ENCODE results near the gene OTULIN.
A peak's percentile ranks its signal among the peaks of the same experiment; 100 is the strongest.

Gene OTULIN

GRCh38 chr5:14659821-14660607, 4.5 kb upstream of the OTULIN start:
- TF ChIP-seq JUND (IDR thresholded peaks at IDR 0.05; ENCODE audit: low read depth): no peak
- DNase-seq (ENCODE audit: low read depth in 1 of 2, low spot score in 1 of 2): no peak
- in situ Hi-C loops (cut with HindIII; ENCODE audit: low pct_unique_long_range_greater_than_20kb, low sequenced_read_pairs): no loop called here

DNA sequence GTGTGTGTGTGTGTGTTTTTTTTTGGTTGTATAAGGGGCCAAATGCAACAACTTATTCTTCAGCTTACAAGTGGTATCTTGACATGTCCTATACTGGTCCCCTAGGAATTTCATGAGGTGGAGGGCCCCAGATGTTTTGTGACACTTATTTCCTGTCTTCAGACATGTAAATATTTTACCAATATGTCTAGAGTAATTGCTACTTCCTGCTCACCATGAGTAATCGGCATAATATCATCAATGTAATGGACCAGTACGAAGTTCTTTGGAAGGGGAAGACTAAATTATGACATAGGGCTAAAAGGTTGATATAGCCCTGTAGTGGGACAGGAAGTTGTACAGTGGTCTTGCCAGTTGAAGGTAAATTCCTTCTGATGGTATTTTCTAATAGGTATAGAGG, 3.7 kb upstream of the OTULIN start:
- in situ Hi-C loops (cut with HindIII; ENCODE audit: low pct_unique_long_range_greater_than_20kb, low sequenced_read_pairs): no loop called here

DNA sequence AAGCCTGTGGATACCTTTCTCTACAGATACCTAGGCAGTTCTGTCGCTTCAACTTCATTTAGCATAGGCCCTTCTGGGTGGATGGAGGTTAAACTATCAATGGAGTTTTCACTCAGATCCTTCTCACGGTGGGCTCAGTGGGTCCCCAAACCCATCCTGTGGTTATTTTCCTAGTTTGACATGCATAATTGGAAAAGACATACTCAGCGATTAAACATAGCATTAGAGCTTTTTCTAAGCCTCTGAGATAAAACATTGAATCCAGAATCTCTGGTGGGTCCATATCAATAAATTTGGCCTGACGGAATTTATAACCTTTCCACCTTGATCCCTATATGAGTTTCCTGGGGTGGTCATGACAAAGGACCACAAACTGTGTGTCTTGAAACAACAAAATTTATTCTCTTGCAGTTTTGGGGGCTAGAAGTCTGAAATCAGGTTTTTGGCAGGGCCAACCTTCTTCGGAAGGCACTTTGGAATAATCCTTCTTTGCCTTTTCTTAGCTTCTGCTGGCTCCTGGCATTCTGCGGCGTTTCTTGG, 1.7 kb upstream of the OTULIN start:
- no peak for TF ChIP-seq JUND (IDR thresholded peaks at IDR 0.05; ENCODE audit: low read depth)
- in situ Hi-C loops (cut with HindIII; ENCODE audit: low pct_unique_long_range_greater_than_20kb, low sequenced_read_pairs): no loop called here
- DNase-seq (ENCODE audit: low read depth in 1 of 2, low spot score in 1 of 2): no peak

More for the DNA sequence above, 3.7 kb upstream of the OTULIN start:
- no peak for DNase-seq (ENCODE audit: low read depth in 1 of 2, low spot score in 1 of 2)
- no peak for TF ChIP-seq JUND (IDR thresholded peaks at IDR 0.05; ENCODE audit: low read depth)

GRCh38 chr5:14663734-14664269, 716 bp upstream of the OTULIN start:
- no peak for TF ChIP-seq JUND (IDR thresholded peaks at IDR 0.05; ENCODE audit: low read depth)
- DNase-seq (ENCODE audit: low read depth in 1 of 2, low spot score in 1 of 2): peak in 1 of 2 experiments; percentile 35
- in situ Hi-C loops (cut with HindIII; ENCODE audit: low pct_unique_long_range_greater_than_20kb, low sequenced_read_pairs): no loop called here

DNA sequence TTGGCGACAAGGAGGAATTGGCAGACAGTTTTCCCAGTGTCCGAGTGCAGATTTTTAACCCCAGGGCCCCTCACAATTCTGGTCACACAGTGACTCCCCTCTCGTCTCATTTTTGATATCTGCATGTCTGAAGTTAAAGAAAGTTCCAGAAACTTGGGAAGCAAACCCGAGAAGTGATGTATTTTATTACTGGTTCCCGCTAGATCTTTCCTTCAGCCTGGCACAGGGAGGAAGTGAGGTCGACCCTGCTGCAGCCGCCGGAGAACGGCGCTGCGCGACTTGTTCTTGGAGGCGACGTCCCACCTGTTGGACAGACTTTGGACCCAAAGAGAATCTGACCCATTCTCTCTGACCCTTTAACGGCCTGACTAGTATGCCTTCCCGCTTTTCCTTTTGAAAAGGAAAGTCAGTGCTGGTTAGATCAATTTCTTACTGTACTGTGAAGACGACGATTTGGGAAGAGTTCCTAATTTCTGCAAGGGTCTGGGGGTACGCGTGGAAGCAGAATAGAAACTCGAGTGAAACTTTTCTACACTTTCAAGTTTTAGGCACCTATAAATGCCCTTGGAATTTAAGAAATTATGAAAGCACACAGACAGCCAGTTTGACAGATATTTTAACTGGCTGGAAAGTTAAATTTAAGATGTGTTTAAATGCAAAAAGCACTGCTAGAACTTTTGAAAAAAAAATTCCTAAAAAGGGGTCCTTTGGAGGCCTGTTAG, 744 bp downstream of the OTULIN start:
- DNase-seq (ENCODE audit: low read depth in 1 of 2, low spot score in 1 of 2): peak; percentile 25 to 27
- no peak for TF ChIP-seq JUND (IDR thresholded peaks at IDR 0.05; ENCODE audit: low read depth)
- in situ Hi-C loops (cut with HindIII; ENCODE audit: low pct_unique_long_range_greater_than_20kb, low sequenced_read_pairs): no loop called here

- in situ Hi-C loops (cut with HindIII; ENCODE audit: low pct_unique_long_range_greater_than_20kb, low sequenced_read_pairs): no loop called here
- DNase-seq (ENCODE audit: low read depth in 1 of 2, low spot score in 1 of 2): peak; percentile 23 to 32
- TF ChIP-seq JUND (IDR thresholded peaks at IDR 0.05; ENCODE audit: low read depth): no peak
These were observed 1.4 kb downstream of the OTULIN start for GRCh38 chr5:14665949-14666348.

DNA sequence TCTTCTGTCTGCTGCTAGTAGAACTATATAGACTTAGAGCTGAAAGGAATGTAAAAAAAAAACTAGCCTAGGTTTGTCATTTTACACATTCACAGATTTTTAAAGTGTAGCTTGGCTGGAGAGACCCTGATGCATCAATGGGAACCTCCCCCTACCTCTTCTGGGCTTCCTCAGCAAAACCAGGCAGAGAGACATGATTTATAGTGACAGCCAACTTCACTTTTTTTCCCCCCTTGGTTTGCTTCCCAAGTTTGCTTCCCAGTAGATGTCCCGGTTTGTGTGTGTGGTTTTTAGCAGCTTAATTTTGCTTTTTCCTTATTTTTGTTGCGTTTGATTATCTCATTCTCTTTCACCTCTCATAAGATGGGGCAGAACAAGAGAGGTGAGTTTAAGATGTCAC, 1.8 kb downstream of the OTULIN start:
- in situ Hi-C loops (cut with HindIII; ENCODE audit: low pct_unique_long_range_greater_than_20kb, low sequenced_read_pairs): no loop called here

DNA sequence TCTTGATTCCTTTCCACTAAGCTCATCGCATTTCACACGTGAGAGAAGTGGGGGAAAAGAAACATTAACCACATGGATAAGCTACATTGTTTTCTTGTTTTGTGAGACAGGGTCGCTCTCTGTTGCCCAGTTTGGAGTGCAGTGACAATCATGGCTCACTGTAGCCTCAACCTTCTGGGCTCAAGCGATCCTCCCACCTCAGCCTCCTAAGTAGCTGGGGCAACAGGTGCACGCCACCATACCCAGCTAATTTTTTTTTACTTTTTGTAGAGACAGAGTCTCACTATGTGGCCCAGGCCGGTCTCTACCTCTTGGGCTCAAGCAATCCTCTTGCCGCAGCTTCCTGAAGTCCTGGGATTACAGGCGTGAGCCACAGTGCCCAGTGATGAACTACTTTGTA, 2.8 kb downstream of the OTULIN start:
- no peak for TF ChIP-seq JUND (IDR thresholded peaks at IDR 0.05; ENCODE audit: low read depth)
- in situ Hi-C loops (cut with HindIII; ENCODE audit: low pct_unique_long_range_greater_than_20kb, low sequenced_read_pairs): no loop called here
- no peak for DNase-seq (ENCODE audit: low read depth in 1 of 2, low spot score in 1 of 2)

More for the DNA sequence above, 1.8 kb downstream of the OTULIN start:
- TF ChIP-seq JUND (IDR thresholded peaks at IDR 0.05; ENCODE audit: low read depth): no peak
- DNase-seq (ENCODE audit: low read depth in 1 of 2, low spot score in 1 of 2): no peak

DNA sequence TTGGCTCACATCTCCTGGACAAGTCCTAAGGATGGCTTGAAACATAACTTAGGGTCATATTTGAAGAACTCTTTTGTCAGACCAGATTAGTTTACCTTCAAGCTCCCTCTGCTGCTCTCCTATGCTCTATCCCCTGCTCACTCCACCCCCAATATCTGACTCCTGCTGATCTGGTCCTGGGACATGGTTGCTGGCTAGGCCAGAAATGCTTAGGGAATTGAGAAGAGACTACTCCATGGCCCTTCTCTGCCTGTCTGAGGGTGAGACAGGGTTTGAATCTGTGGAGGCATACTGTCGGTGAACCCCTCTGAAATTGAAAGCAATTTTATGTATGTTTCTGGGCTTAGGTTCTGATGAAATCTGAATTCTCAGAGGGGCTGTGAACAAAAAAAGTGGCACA, 3.3 kb downstream of the OTULIN start:
- in situ Hi-C loops (cut with HindIII; ENCODE audit: low pct_unique_long_range_greater_than_20kb, low sequenced_read_pairs): no loop called here
- TF ChIP-seq JUND (IDR thresholded peaks at IDR 0.05; ENCODE audit: low read depth): no peak
- no peak for DNase-seq (ENCODE audit: low read depth in 1 of 2, low spot score in 1 of 2)

- in situ Hi-C loops (cut with HindIII; ENCODE audit: low pct_unique_long_range_greater_than_20kb, low sequenced_read_pairs): no loop called here
- TF ChIP-seq JUND (IDR thresholded peaks at IDR 0.05; ENCODE audit: low read depth): no peak
- no peak for DNase-seq (ENCODE audit: low read depth in 1 of 2, low spot score in 1 of 2)
These were observed 3.7 kb downstream of the OTULIN start for GRCh38 chr5:14668181-14668591.

- in situ Hi-C loops (cut with HindIII; ENCODE audit: low pct_unique_long_range_greater_than_20kb, low sequenced_read_pairs): no loop called here
- no peak for DNase-seq (ENCODE audit: low read depth in 1 of 2, low spot score in 1 of 2)
- no peak for TF ChIP-seq JUND (IDR thresholded peaks at IDR 0.05; ENCODE audit: low read depth)
These were observed 4.9 kb downstream of the OTULIN start for GRCh38 chr5:14669415-14669814.

- DNase-seq (ENCODE audit: low read depth in 1 of 2, low spot score in 1 of 2): no peak
- no peak for TF ChIP-seq JUND (IDR thresholded peaks at IDR 0.05; ENCODE audit: low read depth)
- in situ Hi-C loops (cut with HindIII; ENCODE audit: low pct_unique_long_range_greater_than_20kb, low sequenced_read_pairs): no loop called here
These were observed 5.5 kb downstream of the OTULIN start for GRCh38 chr5:14669975-14670374.

DNA sequence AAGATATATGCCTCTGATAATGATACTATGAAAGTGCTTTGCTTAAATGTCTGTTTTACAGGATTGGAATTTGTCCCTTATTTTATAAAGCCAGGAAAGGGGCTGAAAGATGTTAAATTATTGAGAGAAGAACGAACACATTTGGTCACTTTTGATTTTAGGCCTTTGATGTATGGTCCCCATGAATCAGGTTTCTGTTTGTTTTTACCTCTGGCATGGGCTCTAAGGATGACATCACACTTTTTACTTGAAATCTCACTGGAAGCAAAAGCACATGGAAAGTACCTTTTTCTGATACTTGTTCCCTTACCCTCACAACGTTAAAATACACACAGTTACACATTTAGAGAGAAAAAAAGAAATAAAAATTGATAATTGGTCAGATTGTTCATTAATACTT, 6.9 kb downstream of the OTULIN start:
- TF ChIP-seq JUND (IDR thresholded peaks at IDR 0.05; ENCODE audit: low read depth): no peak
- in situ Hi-C loops (cut with HindIII; ENCODE audit: low pct_unique_long_range_greater_than_20kb, low sequenced_read_pairs): no loop called here
- no peak for DNase-seq (ENCODE audit: low read depth in 1 of 2, low spot score in 1 of 2)
